Osteoblast (primary cell): Measurements from ENCODE around the gene CCDC184. TPM values are rescaled to one million over a fixed set of nuclear protein-coding genes. Genes with fewer than 3 reads are reported as not detected.
A peak's percentile ranks its signal among the peaks of the same experiment; 100 is the strongest.

Experiments
- DNase-seq: peaks from one replicate; pipeline ENCODE4 v3.0.0; 2011; ENCODE audit warnings: low spot score, mixed read lengths; ENCODE audit not compliant: insufficient read length; ENCODE audit errors: missing footprints
- H2AFZ ChIP-seq: 2 replicates; pipeline ENCODE4 v1.6.0; 2011; ENCODE audit warnings: mild to moderate bottlenecking, low read length
- H3K27ac ChIP-seq: 2 replicates; pipeline ENCODE4 v1.5.1; 2011; ENCODE audit warnings: mild to moderate bottlenecking, low read depth, low read length, moderate library complexity
- H3K27me3 ChIP-seq: 2 replicates; pipeline ENCODE4 v1.6.0; 2012; ENCODE audit warnings: mild to moderate bottlenecking, control low read depth, inconsistent platforms, low read length, moderate library complexity; ENCODE audit not compliant: insufficient read depth
- H3K36me3 ChIP-seq: 2 replicates; pipeline ENCODE4 v1.5.1; 2011; ENCODE audit warnings: mild to moderate bottlenecking, low read length, control low read depth, moderate library complexity; ENCODE audit not compliant: insufficient read depth
- H3K4me1 ChIP-seq: 2 replicates; pipeline ENCODE4 v1.5.1; 2011; ENCODE audit warnings: mild to moderate bottlenecking, low read length, control low read depth, moderate library complexity; ENCODE audit not compliant: insufficient read depth
- H3K4me2 ChIP-seq: 2 replicates; pipeline ENCODE4 v1.6.0; 2011; ENCODE audit warnings: mild to moderate bottlenecking, low read length; ENCODE audit not compliant: insufficient read depth
- H3K4me3 ChIP-seq: fragments of 200-600 bp; sonication (generic); 3 replicates; pipeline ENCODE4 v1.5.1; 2012; ENCODE audit warnings: mild to moderate bottlenecking, low read length, inconsistent platforms; ENCODE audit not compliant: insufficient read depth
- H3K79me2 ChIP-seq: 2 replicates; pipeline ENCODE4 v1.6.0; 2012; ENCODE audit warnings: mild to moderate bottlenecking, low read length, control low read depth, inconsistent platforms; ENCODE audit not compliant: insufficient read depth
- H3K9me3 ChIP-seq: 2 replicates; pipeline ENCODE4 v1.5.1; 2011; ENCODE audit warnings: low read depth, low read length, control low read depth
- H4K20me1 ChIP-seq: 2 replicates; pipeline ENCODE4 v1.6.0; 2012; ENCODE audit warnings: mild to moderate bottlenecking, low read length, control low read depth; ENCODE audit not compliant: insufficient read depth
- CTCF ChIP-seq: IDR thresholded peaks from 2 replicates; pipeline ENCODE4 v1.5.1; 2011; ENCODE audit warnings: mild to moderate bottlenecking, low read depth, low read length, moderate library complexity; ENCODE audit errors: extremely low read depth
- total RNA-seq: library from RNA; depleted of rRNA; stranded (reverse); fragments of >200 nt; gene quantifications from 2 replicates; pipeline ENCODE4 v1.2.3, GENCODE V29; 2012

The CCDC184 gene
- total RNA-seq, 1 donor = under 0.01 TPM

- no peak for DNase-seq
- Histone ChIP-seq H3K4me2 (no peak overlapping the region), H3K27me3 (peaks cover 67% of the 10 kb centered on the region)
Measured at GRCh38 chr12:48180424-48180823, 3.0 kb upstream of the CCDC184 start.

DNA sequence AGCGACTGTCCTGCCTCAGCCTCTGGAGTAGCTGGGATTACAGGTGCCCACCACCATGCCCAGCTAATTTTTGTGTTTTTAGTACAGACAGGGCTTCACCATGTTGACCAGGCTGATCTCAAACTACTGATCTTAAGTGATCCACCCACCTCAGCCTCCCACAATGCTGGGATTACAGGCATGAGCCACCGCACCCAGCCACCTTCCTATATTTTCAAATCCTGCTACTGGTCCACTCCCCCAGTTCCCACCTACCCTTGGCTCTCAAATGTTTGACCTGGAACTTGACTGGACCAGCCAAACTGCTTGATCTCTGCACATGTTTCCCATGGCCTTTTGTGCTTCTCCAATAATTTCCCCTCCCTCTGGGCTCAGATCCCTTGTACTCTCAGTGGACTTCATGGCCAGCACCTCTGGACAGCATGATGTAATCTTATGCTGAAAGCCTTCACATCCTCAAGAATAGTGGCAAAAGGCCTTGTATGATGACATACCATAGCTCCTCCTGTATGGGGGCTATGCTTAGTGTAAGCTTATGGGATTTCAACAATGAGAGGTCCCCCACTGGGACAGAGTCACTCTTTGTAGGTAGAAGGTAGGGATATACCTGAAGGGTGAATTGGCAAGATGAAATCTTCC, 2.5 kb upstream of the CCDC184 start:
- Histone ChIP-seq H3K27me3 (peaks cover 68% of the 10 kb centered on the region), H4K20me1 (no peaks in the 10 kb centered on the region), H3K79me2 (no peaks in the 10 kb centered on the region), H3K4me2 (no peak overlapping the region), H3K4me1 (peaks cover 3% of the 10 kb centered on the region), H3K4me3 (no peak overlapping the region), H2AFZ (no peak overlapping the region), H3K36me3 (no peaks in the 10 kb centered on the region), H3K27ac (no peak overlapping the region), H3K9me3 (no peaks in the 10 kb centered on the region)
- TF ChIP-seq CTCF = no peak
- no peak for DNase-seq

More at GRCh38 chr12:48180424-48180823, 3.0 kb upstream of the CCDC184 start:
- peaks cover 3% of the 10 kb centered on the region for H3K4me1 ChIP-seq
- H3K79me2 ChIP-seq = no peaks in the 10 kb centered on the region
- H3K9me3 ChIP-seq = no peaks in the 10 kb centered on the region
- H3K4me3 ChIP-seq = no peak overlapping the region
- no peak for TF ChIP-seq CTCF
- no peak overlapping the region for H2AFZ ChIP-seq
- H4K20me1 ChIP-seq = no peaks in the 10 kb centered on the region
- no peak overlapping the region for H3K27ac ChIP-seq
- no peaks in the 10 kb centered on the region for H3K36me3 ChIP-seq

DNA sequence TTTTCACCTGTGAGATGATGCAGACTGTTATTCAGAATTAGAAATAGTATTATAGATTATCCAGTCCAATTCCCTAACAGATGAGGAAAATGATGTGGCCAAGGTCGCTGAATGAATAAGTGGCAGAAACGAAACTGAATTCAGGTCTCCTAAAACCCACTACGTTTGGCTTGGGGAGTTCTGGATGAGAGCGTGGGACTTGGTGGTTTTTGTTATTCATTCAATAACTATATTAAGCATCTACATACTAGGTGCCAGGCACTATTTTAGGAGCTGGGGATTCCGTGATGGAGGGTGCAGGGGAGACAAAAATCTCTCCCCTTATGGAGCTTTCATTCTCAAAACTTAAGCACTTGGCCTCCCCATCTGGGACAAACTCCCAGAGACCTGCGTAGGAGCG, 813 bp upstream of the CCDC184 start:
- H3K4me3 ChIP-seq = peak overlapping the region; percentile 78
- H2AFZ ChIP-seq = peak overlapping the region; percentile 93
- peak overlapping the region; percentile 89 for H3K4me2 ChIP-seq
- H3K4me1 ChIP-seq = peaks cover 3% of the 10 kb centered on the region
- no peaks in the 10 kb centered on the region for H3K36me3 ChIP-seq
- H4K20me1 ChIP-seq = no peaks in the 10 kb centered on the region
- peaks cover 57% of the 10 kb centered on the region for H3K27me3 ChIP-seq
- no peaks in the 10 kb centered on the region for H3K79me2 ChIP-seq
- DNase-seq = no peak
- TF ChIP-seq CTCF = no peak
- H3K9me3 ChIP-seq = no peaks in the 10 kb centered on the region
- H3K27ac ChIP-seq = no peak overlapping the region

GRCh38 chr12:48183876-48184548, 568 bp downstream of the CCDC184 start:
- no peak overlapping the region for H3K27ac ChIP-seq
- no peaks in the 10 kb centered on the region for H4K20me1 ChIP-seq
- no peak for DNase-seq
- no peak for TF ChIP-seq CTCF
- peaks cover 10% of the 10 kb centered on the region for H3K4me1 ChIP-seq
- H3K4me3 ChIP-seq = peak overlapping the region; percentile 78
- H3K27me3 ChIP-seq = peaks cover 45% of the 10 kb centered on the region
- H3K36me3 ChIP-seq = no peaks in the 10 kb centered on the region
- peak overlapping the region; percentile 89 for H3K4me2 ChIP-seq
- H3K9me3 ChIP-seq = no peaks in the 10 kb centered on the region
- peak overlapping the region; percentile 93 for H2AFZ ChIP-seq
- no peaks in the 10 kb centered on the region for H3K79me2 ChIP-seq
